ENCODE results near the gene MTAP.

Gene MTAP

DNA sequence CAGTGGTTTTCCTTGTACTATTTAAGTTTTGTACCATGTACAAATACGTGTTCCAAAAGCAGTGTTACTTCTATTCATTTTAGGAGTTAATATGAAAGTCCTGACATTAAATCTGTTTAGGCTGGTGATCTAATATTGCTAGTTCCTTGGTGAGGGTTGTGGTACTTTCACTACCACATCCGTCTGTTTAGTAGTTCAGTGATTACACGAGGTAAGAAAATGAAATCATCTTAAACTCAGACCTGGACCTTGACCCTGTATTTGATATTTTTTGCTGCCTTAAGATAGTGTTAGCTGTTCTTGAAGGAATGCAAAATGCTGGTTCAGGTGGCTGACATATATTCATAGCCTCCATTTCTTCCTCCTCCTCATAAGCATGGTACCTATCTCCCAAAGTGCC is 50.3 kb downstream of the MTAP start:
- no peak for DNase-seq (ENCODE audit: low read depth)

GRCh38 chr9:21853414-21853813 is 51.0 kb downstream of the MTAP start:
- DNase-seq (ENCODE audit: low read depth) = no peak

- DNase-seq (ENCODE audit: low read depth) = no peak
Observed at GRCh38 chr9:21854119-21854518, 51.7 kb downstream of the MTAP start.

GRCh38 chr9:21854594-21854993 is 52.2 kb downstream of the MTAP start:
- no peak for DNase-seq (ENCODE audit: low read depth)

DNA sequence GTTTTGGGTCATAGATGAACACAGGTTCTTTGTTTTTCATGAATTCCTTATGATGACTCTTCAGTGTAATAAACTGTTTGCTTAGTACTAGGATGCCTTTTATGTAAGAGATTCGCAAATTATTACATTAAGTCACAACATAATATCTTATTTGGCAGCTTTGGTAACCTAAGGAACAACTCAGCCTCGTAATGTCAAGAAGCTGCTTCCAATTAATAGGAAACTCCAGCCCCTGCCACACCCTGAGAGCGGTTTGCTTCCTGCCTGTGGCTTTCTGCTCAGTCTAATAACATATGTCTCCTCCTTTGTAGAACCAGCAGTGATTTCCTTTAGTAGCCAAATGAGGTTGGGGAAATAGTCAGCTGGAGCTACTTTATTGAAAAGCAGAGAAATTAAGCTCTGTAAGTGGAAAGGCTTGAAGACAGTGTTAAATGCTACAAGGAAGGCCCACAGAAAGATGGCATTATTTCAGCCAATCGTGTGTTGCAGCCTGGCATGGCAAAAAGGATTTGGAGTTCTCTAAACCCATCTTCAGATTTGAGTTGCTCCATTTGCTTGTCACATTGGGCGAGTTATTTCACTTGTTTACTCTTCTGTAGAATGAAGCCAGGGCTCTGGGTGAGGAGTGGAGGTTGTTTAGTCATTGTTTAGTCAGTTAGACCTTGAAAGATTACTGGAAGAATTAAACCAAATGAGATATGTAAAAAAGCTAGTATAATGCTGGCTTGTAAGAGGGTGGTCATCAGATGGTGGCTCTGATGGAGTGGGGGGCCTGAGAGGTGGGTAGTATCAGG is 54.1 kb downstream of the MTAP start:
- no peak for DNase-seq (ENCODE audit: low read depth)

DNA sequence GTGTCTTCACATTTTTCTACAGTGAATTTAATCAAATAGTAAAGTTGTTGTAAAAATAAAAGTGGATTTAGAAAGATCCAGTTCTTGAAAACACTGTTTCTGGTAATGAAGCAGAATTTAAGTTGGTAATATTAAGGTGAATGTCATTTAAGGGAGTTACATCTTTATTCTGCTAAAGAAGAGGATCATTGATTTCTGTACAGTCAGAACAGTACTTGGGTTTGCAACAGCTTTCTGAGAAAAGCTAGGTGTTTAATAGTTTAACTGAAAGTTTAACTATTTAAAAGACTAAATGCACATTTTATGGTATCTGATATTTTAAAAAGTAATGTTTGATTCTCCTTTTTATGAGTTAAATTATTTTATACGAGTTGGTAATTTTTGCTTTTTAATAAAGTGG is 60.4 kb downstream of the MTAP start:
- no peak for DNase-seq (ENCODE audit: low read depth)

DNA sequence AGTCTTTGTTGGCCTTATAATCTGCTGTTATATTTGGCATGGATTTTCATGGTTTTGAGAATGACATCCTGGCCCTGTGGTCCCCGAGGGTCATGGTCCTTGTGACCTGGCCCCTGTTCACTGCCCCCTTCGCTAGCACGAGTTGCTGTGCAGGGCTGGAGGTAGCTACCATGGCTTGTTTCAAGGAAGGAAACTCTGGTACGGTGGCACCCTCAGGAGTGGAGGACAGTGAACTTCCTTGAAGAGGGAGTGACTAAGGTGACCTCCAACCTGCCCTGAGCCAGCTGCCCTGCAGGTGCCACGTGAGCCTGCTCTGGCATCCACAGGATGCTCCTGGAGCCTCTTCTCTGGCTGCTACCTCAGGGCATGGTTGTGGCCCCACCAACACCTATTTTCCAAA is 62.1 kb downstream of the MTAP start:
- no peak for DNase-seq (ENCODE audit: low read depth)

DNA sequence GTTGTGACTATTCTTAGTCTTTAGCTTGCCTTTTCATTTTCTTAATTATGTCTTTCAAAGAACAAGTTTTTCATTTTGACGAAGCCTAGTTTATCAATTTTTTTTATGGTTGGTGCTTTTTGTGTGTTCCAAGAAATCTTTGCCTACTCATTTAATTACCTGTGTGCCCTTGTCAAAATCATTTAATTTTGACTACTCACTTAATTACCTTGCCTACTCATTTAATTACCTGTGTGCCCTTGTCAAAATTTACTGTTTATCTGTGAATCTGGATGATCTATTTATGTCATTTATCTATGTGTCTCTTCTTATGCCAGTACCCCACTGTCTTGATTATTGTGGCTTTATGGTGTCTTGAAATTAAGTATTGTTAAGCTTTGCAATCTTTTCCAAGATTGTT is 63.9 kb downstream of the MTAP start:
- DNase-seq (ENCODE audit: low read depth) = no peak

DNA sequence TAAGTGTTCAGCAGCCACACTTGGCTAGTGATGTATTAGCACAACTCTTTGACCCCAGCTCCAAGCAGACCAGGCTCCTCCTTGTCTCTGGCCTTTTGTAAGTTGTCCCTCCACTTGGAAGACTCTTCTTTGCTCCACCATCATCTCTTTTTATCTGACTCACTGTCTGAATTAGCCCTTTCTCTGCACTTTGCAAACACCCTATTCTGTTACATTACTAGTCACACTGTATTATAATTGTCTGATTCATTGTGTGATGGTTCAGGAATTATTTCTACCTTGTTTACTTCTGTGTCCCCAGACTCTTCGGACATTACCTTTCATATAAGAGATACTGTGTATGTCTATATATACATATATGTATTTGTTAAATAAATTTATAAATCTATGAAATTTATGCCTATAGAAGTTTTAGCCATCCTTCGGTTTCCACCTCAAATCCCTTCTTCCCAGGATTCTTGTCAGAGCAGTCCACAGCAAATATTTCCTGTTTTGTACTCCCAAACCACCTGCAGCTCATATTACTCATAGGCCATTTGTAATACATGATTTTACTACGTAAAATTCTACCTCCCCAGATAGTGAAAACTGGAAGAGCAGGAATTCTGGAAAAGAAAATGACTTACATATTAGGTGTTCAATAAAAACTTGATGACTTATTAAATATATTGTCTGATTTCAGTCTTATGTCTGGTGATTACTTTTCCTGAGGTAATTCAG is 69.0 kb downstream of the MTAP start:
- DNase-seq (ENCODE audit: low read depth) = no peak

DNA sequence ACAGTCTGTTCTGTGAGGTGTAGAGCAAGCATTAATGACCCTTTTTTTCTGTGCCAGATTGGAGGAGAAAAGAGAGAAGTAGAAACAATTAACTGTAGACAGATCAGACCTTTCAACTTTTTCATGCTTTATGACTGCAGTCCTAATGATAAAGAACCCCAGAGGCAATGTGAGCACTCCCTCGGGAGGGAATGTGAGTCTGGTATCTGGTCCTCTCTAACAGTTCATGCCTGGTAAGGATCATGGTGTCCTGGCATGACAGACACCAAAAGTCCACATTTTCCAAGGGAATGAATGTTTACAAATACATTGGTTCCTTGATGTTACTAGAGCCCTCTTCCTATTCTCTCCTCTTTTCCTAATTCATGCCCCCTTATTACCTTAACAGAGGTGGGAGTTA is 70.3 kb downstream of the MTAP start:
- no peak for DNase-seq (ENCODE audit: low read depth)

DNA sequence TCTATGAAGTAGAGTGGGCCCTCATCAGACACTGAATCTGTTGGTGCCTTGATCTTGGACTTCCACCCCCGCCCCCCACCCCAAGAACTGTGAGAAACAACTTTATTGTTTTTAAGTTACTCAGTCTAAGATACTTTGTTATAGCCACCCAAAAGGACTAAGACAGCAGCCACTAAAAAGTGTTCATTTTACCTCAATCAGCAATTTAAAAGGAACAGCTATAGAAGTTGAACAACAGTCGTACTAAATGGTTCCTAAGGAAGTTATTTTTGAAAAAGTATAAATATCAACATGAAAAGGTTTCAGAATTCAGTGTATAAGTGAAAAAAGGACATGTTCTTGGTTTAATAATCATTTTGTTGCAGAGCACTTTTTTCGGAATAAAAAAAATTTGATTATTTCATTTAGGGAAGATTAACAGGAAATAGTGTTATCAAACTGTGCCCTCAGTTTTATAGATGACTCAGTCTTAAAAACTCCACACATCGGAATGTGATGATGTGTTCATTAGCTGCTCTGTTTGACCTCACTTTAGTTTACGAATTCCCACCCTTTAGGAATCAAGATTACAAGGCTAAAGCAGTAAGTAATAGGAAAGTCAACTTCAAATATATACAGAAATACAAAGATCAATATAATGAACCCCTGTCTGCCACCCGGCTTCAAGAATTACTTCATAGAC is 71.2 kb downstream of the MTAP start:
- DNase-seq (ENCODE audit: low read depth) = no peak

GRCh38 chr9:21875893-21876292 is 73.5 kb downstream of the MTAP start:
- DNase-seq (ENCODE audit: low read depth) = no peak

GRCh38 chr9:21883642-21884041 is 81.2 kb downstream of the MTAP start:
- no peak for DNase-seq (ENCODE audit: low read depth)

DNA sequence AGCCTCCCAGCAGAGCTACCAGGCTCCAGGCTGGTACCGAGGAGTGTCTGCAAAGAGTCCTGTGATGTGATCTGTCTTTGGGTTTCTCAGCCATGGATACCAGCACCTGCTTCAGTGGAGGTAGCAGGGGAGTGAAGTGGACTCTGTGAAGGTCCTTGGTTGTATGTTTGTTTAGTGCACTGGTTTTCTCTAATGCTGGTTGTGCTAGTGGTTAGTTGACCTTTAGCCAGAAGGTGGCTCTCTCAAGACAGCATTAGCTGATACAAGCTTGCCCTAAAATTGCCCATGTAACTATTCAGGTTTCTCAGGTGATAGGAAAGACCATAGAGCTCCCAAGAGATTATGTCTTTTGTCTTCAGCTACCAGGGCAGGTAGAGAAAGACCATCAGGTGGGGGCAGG is 87.2 kb downstream of the MTAP start:
- no peak for DNase-seq (ENCODE audit: low read depth)

DNA sequence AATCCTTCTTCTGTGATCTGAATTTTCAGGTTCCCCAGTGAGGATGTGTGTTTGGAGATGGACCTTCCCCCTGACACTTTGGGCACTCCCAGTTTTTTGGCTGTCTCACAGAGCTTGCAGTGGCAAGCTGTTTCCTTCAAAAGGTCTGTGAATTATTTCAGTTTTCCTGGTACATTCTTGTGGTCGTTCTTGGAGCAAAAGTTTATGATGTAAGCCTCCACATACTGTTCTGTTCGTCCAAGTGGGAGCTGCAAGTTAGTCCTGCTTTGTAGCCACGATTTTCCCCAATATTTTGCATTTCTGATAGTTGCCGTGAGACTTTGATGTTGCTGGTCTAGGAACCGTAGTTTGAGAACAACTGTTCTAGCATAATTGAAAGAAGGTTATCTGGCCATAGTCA is 88.3 kb downstream of the MTAP start:
- no peak for DNase-seq (ENCODE audit: low read depth)

GRCh38 chr9:21901546-21901945 is 99.1 kb downstream of the MTAP start:
- no peak for DNase-seq (ENCODE audit: low read depth)

DNA sequence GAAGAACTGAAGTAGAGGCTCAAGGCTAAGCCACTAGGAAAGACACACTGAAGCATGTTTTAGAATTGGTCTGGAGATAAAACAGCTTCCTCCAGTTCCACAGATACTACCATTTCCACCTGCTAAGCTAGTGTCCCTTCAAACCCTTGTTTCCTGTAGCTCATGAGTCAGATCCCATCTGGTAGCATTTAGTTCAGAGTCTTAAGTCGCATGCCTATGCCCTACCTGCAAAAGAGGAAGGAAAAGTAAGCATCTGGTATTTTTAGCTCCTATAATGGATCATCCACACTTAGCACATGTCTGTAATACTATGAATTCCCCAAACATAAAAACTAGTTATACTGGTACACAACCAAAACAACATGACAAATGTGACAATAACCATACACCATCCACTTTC is 99.7 kb downstream of the MTAP start:
- DNase-seq (ENCODE audit: low read depth) = no peak

DNA sequence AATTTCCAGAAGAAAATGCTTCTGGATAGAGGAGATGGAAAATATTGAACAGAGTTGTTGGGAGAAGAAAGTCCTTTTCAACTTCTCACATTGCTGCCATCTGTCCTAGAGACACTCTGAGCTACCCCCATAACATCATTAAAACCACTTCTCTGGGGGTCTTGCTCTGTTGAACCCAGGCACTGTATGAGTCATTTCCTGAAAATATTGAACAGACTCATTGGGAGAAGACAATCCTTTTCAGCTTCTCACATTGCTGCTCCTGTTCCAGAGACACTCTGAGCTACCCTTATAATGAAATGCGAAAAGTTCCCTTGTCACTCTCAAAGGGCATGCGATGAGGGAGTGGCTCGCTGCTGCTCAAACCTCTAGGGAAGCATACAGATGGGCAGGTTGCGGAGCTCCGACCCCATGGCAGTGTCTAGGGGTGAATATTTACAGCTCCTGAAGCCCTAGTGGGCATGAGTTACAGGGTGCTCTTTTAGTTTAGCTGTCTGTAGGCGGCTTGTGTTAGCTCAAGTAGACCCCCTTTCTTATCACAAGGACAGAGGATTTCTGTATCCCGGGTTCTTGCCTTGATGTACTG is 101.0 kb downstream of the MTAP start:
- DNase-seq (ENCODE audit: low read depth) = no peak

DNA sequence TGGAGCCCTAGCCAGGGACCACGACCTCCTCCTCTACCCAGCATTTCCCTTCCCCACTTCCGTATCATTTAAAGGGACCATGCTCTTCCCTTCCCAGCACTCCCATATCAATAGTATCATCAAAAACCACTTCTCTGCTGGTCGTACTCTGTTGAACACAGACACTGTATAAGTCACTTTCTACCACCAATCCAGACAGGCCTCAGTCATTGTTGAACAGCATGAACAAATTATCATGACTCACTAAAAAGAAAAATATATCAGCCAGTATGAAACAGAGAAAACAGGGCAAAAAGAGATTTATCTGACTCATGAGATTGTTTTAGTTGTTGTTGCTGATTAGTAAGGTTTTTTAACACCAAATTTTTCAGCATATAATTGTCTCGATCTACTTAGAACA is 101.9 kb downstream of the MTAP start:
- no peak for DNase-seq (ENCODE audit: low read depth)

GRCh38 chr9:21904776-21905175 is 102.3 kb downstream of the MTAP start:
- no peak for DNase-seq (ENCODE audit: low read depth)

GRCh38 chr9:21906213-21906612 is 103.8 kb downstream of the MTAP start:
- DNase-seq (ENCODE audit: low read depth) = no peak

- DNase-seq (ENCODE audit: low read depth) = no peak
Observed at GRCh38 chr9:21906881-21907280, 104.4 kb downstream of the MTAP start.

Data from CMK (cell line).